GM23248 (cell line): ENCODE measurements around the gene NKX2-8.

Experiments used
- EZH2 ChIP-seq: fragments of 200-600 bp; sonication (generic); IDR thresholded peaks from 2 replicates; pipeline ENCODE4 v1.6.1; 2018; ENCODE audit warnings: antibody characterized with exemption, mild to moderate bottlenecking; ENCODE audit not compliant: insufficient read depth, poor library complexity, severe bottlenecking
- EZH2phosphoT487 ChIP-seq: fragments of 200-600 bp; sonication (generic); IDR thresholded peaks from 2 replicates; pipeline ENCODE4 v1.6.1; 2018; ENCODE audit warnings: antibody characterized with exemption, moderate library complexity, mild to moderate bottlenecking, low read depth; ENCODE audit not compliant: insufficient read depth

DNA sequence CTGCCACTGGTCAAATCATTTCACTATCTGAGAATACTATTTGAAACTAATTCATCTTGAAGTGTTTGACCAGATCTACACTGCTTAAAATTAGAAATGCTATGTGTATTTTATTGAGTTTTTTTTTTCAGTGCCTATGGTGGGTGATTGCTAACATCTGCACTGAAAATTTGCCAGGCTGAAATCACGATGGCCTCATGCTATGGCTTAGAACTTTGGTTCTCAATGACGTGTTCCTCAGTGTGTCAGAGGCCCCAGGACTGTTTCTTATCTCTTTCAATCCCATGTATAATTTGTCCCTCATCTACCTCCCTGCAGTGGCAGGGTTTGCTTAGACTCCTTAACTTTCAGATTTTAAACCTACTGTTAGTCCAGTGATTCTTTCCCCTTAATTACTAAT lies 36.2 kb upstream of the NKX2-8 start:
- TF ChIP-seq EZH2 (no peak), EZH2phosphoT487 (no peak)
